ENCODE results near the gene EEF1AKMT4.

DNA sequence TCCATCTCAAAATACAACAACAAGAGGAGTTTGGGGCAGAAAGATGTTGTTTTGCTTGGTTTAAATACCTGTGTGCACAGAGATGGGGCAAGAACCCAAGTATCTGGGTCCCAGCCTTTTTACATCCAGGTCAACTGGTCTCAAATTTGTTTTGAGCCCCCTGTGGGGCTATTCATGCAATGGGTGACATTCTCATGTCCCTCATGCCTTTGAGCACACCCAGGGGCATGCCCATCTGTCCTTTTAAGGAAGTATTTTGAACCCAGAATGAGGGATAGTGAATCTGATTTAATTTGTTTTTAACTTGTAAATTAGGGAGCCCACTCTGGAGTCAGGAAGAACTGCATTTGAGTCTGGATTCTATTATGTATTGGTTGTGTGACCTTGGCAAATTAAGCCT lies 48.6 kb upstream of the EEF1AKMT4 start:
- TF ChIP-seq, protein P1, sequence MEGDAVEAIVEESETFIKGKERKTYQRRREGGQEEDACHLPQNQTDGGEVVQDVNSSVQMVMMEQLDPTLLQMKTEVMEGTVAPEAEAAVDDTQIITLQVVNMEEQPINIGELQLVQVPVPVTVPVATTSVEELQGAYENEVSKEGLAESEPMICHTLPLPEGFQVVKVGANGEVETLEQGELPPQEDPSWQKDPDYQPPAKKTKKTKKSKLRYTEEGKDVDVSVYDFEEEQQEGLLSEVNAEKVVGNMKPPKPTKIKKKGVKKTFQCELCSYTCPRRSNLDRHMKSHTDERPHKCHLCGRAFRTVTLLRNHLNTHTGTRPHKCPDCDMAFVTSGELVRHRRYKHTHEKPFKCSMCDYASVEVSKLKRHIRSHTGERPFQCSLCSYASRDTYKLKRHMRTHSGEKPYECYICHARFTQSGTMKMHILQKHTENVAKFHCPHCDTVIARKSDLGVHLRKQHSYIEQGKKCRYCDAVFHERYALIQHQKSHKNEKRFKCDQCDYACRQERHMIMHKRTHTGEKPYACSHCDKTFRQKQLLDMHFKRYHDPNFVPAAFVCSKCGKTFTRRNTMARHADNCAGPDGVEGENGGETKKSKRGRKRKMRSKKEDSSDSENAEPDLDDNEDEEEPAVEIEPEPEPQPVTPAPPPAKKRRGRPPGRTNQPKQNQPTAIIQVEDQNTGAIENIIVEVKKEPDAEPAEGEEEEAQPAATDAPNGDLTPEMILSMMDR (IDR thresholded peaks at IDR 0.05; ENCODE audit: insufficient read depth, low read length): no peak
- no peak for TF ChIP-seq POLR2AphosphoS5 (IDR thresholded peaks at IDR 0.05; ENCODE audit: low read depth)
